SU-DHL-6 (cell line): ENCODE data around the gene ULBP2.
"Not testable (repeated sequence)": the region's sequence is repeated elsewhere in the genome, so short reads cannot be mapped to it uniquely, and the experiment has no call there.

Source experiments
- EZH2phosphoT487 ChIP-seq: fragments of 200-600 bp; sonication (generic), shearing (Covaris generic); conservative IDR thresholded peaks from 2 replicates; pipeline ENCODE4 v1.6.1; 2018; ENCODE audit warnings: mild to moderate bottlenecking, antibody characterized with exemption, low read length, moderate library complexity, mixed read lengths
- TF ChIP-seq, protein P1 (sequence below): fragments of 200-600 bp; sonication (generic); IDR thresholded peaks from one replicate; pipeline ENCODE4 v1.5.1; 2017; ENCODE audit warnings: antibody characterized with exemption, mild to moderate bottlenecking, low read length, moderate library complexity; ENCODE audit not compliant: insufficient read depth, poor library complexity, severe bottlenecking

DNA sequence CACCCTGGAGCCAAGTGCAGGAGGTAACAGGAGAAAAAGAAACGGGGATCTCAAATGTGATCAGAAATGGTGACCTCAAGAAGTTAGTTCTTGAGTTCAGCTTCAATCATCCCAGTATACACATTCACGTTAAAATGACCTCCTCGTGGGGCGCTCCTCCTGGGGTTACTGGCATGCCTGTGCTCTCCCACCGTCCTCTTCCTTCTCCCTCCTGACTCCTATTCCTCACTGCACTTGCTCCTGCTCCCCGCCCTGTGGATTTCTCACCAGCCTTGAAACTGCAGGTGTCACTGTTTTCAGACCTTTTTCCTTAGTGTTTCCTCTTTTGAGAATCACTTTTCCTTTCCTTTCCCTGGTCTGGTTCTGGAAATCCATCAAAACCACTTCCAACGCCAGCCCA is 4.8 kb downstream of the ULBP2 start:
- TF ChIP-seq, protein P1, sequence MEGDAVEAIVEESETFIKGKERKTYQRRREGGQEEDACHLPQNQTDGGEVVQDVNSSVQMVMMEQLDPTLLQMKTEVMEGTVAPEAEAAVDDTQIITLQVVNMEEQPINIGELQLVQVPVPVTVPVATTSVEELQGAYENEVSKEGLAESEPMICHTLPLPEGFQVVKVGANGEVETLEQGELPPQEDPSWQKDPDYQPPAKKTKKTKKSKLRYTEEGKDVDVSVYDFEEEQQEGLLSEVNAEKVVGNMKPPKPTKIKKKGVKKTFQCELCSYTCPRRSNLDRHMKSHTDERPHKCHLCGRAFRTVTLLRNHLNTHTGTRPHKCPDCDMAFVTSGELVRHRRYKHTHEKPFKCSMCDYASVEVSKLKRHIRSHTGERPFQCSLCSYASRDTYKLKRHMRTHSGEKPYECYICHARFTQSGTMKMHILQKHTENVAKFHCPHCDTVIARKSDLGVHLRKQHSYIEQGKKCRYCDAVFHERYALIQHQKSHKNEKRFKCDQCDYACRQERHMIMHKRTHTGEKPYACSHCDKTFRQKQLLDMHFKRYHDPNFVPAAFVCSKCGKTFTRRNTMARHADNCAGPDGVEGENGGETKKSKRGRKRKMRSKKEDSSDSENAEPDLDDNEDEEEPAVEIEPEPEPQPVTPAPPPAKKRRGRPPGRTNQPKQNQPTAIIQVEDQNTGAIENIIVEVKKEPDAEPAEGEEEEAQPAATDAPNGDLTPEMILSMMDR: not testable (repeated sequence)
- not testable (repeated sequence) for TF ChIP-seq EZH2phosphoT487
